HG02588 (cell line): Measurements from ENCODE around the gene VPS37B.

ENCODE experiments used
- ATAC-seq: cut with Tn5 transposase; IDR thresholded peaks from one replicate; pipeline ENCODE4 v1.9.1; 2021; ENCODE audit warnings: mild to moderate bottlenecking, moderate library complexity; ENCODE audit not compliant: unreplicated experiment

The VPS37B gene

GRCh38 chr12:122855071-122855829, 40.7 kb downstream of the VPS37B start:
- no peak for ATAC-seq

GRCh38 chr12:122854554-122854953, 41.4 kb downstream of the VPS37B start:
- ATAC-seq = no peak

- ATAC-seq = no peak
These were observed 42.2 kb downstream of the VPS37B start for GRCh38 chr12:122853582-122854245.

DNA sequence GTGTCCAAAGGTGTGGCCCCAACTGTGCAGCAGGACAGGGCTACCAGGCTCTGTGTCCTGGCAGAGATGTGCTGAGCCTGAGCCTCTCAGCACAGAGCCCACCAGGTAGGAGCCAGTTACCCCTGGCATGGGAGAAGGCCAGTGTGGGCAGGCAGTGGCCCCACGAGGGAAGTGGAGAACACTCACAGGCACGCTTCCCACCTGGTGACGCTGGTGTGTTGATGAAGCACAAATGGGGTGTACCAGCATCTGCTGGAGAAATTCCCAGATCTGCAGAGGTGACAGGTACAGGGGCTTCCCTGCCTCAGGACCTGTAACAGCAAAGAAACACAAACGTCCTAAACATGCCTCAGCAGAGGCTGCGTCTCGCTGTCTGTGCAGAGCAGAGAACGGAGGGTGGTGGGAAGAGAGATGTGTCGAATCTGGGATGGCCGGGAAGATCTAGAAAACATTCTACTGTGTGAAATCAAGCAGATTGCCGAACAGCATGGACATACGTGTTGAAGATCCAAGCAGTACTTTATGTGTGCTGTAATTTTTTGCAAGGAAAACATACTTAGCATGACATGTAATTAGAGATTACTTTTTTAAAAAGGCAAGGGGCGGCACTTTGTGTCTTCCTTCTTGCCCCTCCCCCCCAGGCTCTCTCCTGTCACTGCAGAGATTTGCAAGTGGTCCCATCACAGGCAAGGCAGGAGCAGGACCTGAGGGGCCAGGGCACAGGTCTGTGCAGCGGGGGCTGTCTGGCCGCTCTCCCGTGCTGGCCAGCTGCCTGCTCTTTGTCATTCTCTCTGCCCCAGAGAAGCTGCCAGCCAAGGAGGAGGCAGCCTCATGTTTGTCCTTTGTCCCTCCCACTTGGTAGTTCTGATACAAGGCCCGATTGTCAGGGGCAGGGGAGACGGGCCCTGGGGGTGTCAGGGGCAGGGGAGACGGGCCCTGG, 43.3 kb downstream of the VPS37B start:
- ATAC-seq = no peak

- no peak for ATAC-seq
These were observed 44.1 kb downstream of the VPS37B start for GRCh38 chr12:122851820-122852219.

GRCh38 chr12:122850695-122851350, 45.1 kb downstream of the VPS37B start:
- no peak for ATAC-seq

GRCh38 chr12:122850048-122850445, 45.9 kb downstream of the VPS37B start:
- ATAC-seq = no peak

DNA sequence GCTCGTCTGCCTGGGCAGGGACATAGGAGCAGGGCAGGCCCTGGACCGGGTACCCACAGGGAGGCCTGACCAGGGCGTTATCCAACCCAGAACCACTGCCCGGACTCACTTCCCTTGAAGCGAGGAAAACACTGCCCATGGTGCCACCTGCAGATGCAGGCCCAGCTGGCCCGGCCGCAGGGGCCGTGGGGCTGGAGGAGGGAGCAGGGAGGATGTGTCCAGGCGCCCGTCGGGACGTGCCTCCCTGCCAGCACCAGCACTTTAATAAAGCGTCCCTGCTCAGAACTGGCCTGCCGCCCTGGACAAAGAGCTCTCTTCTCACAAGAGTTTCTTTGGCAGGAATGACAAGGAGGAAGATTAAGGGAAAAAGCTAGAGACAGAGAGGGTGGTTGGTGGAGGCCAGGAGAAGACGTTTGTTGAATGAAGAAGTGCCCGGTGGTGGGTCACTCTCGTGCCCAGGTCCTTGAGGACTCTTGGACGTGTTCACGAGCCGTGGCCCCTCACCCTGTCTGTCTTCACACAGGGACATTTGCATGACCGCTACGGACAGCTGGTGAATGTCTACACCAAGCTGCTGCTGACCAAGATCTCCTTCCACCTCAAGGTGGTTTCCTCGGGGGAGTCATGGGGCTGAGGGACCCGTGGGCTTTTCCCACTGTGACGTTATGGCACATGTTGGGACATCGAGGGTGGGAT, 46.4 kb downstream of the VPS37B start:
- ATAC-seq = no peak

DNA sequence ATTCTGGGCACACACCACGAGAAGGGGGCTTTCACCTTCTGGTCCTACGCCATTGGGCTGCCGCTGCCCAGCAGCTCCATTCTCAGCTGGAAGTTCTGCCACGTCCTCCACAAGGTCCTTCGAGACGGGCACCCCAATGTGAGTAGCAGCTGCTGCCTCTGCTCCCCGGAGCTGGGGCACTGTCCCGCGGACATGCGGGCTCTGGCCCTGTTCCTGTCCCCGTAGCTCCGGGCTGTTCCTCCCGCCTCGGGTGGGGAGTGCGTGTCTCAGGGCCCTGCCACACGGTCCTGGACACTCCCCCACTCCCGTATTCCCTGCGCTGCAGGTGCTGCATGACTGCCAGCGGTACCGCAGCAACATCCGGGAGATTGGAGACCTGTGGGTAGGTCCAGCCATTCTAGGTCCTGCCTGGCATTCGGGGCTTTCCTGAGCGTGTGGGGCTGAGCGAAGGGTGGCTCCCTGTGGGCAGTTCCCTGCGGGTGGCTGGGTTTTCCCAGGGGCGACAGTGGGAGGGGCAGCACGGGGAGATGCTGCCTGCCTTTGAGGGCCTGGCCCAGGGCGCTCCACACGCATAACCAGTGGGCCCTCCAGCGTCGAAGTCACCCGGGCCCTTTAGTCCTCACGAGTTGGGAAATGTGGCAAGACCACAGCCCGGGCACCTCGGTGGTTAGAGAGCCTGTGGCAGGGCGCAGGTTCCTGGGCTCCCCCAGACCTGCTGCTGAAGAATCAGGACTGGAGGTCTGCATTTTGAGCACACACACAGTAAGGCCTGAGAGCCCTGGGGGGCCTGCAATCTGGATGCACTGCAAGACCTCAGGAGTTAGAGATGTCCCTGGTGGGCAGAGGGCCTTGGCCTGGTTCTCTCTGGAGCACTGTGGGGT, 47.2 kb downstream of the VPS37B start:
- ATAC-seq = no peak

- ATAC-seq = no peak
These were observed 48.0 kb downstream of the VPS37B start for GRCh38 chr12:122847921-122848421.

DNA sequence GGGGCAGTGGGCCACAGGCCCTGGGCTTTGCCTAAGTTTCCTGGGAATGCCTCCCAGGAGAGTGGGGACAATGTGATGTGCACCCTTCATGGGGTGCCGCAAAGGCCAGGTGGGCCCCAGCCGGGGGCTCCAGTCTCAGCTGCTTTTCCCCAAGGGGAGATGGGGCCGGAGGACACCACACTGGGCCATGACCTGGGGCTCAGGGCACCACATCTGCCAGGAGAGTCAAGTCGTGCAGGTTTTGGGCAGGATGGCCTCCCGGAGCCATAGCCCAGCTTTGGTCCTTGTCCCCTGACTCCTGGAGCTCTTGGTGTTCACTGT, 48.4 kb downstream of the VPS37B start:
- no peak for ATAC-seq

DNA sequence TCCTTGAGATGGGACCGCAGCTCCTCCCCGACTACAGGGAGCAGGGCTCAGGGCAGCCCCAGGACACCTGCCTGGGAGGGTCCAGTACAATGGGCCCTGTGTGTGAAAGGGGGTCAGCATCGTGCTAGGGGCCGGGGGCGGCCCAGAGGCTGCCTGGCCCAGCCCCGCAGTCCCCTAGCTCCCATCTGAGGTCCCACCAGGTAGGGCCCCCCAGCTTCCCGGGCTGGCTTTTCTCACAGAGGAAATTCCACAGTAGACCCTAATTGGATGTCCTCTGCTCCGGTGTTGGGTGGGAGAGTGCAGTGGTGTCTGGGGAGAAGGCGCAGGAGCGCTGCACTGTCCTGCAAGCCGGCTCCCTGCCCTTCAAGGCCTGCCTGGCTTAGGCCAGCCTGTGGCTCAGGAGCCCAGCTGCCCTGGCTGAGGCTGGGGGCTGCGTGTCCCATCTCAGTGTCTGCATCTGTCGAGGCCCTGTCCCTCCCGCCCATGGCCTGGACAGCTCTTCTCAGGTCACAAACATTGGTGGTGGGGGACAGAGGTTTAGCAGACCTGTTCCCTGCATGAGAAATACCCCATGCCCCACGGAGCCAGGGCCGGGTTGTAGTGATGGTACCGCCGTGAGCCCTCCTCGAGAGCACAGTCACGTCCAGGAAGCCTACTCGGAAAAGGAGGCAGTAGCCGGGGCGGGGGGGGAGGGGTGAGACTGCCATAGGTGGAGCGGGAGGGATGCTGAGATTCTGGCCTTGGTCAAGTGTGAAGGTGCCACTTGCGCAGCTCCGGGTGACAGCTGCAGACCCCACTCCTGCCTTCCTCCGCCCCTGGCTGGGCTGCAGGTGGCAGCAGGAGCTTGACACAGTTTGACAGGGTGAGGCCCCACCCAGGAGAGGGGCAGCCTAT, 49.1 kb downstream of the VPS37B start:
- no peak for ATAC-seq

DNA sequence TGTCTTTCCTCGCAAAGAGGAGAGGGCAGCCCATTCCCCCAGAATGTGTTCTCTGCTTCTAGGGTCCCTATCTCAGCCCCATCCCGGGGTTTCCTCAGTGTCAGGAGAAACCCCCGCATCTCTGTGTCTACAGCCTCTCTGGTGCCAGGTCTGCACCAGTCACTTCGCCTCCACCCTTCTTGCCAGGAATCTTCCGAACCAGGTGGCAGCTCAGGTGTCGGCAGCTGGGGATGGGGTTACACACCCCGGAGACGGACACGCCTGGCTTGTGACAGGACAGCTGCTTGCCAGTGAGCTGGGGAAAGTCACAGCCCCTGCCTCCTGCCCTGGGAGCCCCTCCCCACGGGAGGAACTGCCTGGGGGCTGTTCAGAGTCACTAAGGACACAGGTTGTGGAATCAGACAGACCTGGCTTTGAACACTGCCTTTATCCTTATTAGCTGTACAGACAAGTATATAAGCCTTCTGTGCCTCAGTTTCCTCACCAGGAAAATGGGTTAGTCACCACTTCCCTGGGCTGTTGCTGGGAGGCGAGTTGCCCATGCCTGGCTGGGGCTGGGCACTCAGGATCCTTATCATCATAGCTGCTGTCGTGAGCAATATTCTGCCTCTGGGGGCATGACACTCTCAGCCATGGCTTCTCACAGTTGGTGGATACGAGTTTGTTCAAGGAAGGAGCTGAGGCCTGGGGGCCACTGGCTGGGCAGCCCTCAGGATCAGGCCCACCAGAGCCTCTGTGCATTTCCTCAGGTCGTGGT, 49.9 kb downstream of the VPS37B start:
- no peak for ATAC-seq

DNA sequence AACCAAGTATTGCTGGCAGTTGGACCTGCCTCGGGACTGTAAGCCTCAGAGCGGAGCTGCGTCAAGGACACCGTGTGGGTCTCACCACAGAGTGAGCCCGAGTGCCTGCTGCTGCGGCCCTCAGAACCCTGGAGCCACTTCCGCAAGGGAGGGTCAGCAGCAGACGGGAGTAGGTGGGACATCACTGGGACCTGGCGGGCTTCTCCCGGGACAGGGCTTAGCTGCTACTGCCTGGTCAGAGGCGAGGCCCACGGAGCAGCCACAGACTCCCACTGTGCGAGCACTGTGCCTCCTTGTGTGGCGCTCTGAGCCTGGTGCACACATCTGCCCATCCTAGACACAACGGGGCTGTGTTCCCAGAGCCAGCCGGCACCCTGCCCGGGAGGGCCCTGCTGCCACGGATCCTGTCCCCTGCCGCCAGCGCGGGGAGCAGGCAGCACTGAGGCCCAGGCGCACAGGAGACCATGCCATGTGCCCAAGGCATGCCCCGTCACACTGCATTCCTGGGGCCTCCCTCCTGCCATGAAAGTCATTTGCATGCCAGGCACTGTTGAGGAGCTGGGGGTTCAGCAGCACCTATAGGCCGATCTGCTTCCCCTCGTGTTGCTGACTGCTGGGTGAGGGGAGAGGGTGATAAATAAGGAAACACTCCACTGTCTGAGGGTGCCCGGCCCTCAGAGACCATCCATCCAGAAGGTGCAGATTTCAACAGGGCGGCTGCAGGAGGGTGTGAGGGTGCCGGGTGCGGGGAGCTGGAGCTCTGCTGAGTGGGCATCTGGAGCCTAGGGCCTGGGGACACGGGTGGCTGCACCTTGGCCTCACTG, 50.7 kb downstream of the VPS37B start:
- ATAC-seq = no peak

DNA sequence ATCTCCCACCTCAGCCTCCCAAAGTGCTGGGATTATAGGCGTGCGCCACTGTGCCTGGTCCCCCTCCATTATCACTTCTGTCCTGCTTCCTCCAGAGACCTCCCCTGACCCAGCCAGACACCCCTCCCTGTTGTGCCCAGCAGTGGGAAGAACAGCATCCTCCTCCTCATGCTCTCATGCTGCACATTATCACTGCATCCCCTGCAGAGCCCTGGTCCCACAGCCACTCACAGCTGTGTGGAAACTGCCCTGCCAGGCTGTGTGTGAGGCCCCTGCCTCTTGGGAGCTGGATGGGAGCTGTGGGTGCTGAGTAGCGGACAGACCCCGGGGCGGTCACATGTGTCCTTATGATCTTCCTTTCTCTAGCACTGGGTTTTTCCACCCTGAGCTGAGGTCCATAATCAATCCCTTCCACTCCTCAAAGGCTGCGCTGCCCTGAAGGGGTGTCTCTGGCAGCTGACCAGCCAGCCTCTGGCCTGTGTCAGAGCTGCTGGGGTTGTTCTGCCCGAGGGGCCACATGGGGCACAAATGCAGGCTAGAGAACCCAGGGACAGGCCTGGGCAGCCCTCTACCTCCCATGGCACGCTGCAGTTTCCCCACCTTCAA, 51.5 kb downstream of the VPS37B start:
- no peak for ATAC-seq

DNA sequence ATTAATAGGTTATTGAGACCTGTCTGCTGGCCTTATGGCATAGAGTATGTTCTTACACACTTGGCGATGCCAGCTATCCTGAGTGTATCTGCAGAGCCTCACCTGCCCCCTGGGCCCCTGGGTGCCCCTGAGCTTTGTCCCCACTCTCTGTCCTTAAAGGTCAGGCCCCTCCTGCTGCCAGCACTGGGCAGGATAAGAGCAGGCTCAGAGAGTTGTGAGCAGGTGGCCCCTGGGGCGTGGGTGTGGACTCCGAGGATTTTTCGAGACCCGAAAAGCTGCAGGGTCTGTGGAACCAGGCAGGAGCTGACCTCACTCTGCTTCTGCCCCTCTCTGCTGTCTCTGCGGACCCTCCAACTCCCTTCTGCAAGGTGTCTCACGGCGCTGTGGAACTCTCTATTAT, 52.5 kb downstream of the VPS37B start:
- ATAC-seq = no peak
